Measurements from ENCODE around the gene MAJIN.

GRCh38 chr11:64898076-64898445 is 73.8 kb downstream of the MAJIN start:
- TF ChIP-seq ZFX (IDR thresholded peaks at IDR 0.05; ENCODE audit: borderline replicate concordance) (no peak), CTCF (IDR thresholded peaks at IDR 0.05) (no peak)
